OCI-LY7 (cell line): Measurements from ENCODE around the gene ACSL6. TPM values are rescaled to one million over a fixed set of nuclear protein-coding genes. Genes with fewer than 3 reads are reported as not detected.

Source experiments
- BruUV-seq: library from RNA; stranded (reverse); fragments of 400-500 nt; replicated peaks from 2 replicates; lab custom pipeline; 2021; lab: Mats Ljungman, UMichigan
- CTCF ChIA-PET: fragments of 300-600 bp; sonication (Branson Sonifier 250); formaldehyde crosslinking; loops from one replicate; lab custom pipeline; 2022; ENCODE audit warnings: antibody characterized with exemption; ENCODE audit not compliant: unreplicated experiment; lab: Charles Lee
- POLR2A ChIA-PET: fragments of 300-600 bp; sonication (Branson Sonifier 250); formaldehyde crosslinking; loops from one replicate; lab custom pipeline; 2022; ENCODE audit warnings: antibody characterized with exemption; lab: Charles Lee
- DNase-seq: peaks from one replicate; pipeline ENCODE4 v3.0.0-alpha.2; 2015; ENCODE audit warnings: low spot score
- H2AFZ ChIP-seq: fragments of 200-600 bp; sonication (generic), shearing (Covaris generic); 2 replicates; pipeline ENCODE4 v1.6.1; 2014; ENCODE audit warnings: mild to moderate bottlenecking, antibody characterized with exemption, low read length, moderate library complexity
- H3K27ac ChIP-seq: fragments of 200-600 bp; sonication (generic); 2 replicates; pipeline ENCODE4 v1.5.1; 2014; ENCODE audit warnings: mixed run types, low read depth, mild to moderate bottlenecking, moderate library complexity, low read length, inconsistent platforms; ENCODE audit not compliant: poor library complexity, severe bottlenecking
- H3K36me3 ChIP-seq: fragments of 200-600 bp; sonication (generic); 2 replicates; pipeline ENCODE4 v1.6.1; 2014; ENCODE audit warnings: mild to moderate bottlenecking, antibody characterized with exemption, low read length, moderate library complexity, mixed read lengths; ENCODE audit not compliant: insufficient read depth
- H3K4me1 ChIP-seq: fragments of 200-600 bp; sonication (generic); 2 replicates; pipeline ENCODE4 v1.5.1; 2014; ENCODE audit warnings: mild to moderate bottlenecking, low read length; ENCODE audit not compliant: insufficient read depth, poor library complexity, severe bottlenecking
- H3K4me2 ChIP-seq: fragments of 200-600 bp; sonication (generic); 2 replicates; pipeline ENCODE4 v1.6.1; 2014; ENCODE audit warnings: mild to moderate bottlenecking, low read length
- H3K4me3 ChIP-seq: fragments of 200-600 bp; sonication (generic); 2 replicates; pipeline ENCODE4 v1.5.1; 2014; ENCODE audit warnings: mild to moderate bottlenecking, low read depth, low read length; ENCODE audit not compliant: poor library complexity, severe bottlenecking
- H3K79me2 ChIP-seq: fragments of 200-600 bp; sonication (generic); 2 replicates; pipeline ENCODE4 v1.6.1; 2016; ENCODE audit warnings: low read depth, mild to moderate bottlenecking, low read length, moderate library complexity, mixed read lengths; ENCODE audit not compliant: insufficient read depth
- H3K9me2 ChIP-seq: fragments of 200-600 bp; sonication (generic); 2 replicates; pipeline ENCODE4 v1.6.1; 2016; ENCODE audit warnings: mild to moderate bottlenecking, low read length, mixed read lengths; ENCODE audit not compliant: insufficient read depth
- H3K9me3 ChIP-seq: fragments of 200-600 bp; sonication (generic); 2 replicates; pipeline ENCODE4 v1.6.1; 2014; ENCODE audit warnings: mild to moderate bottlenecking, mixed run types, low read length, mixed read lengths
- H4K20me1 ChIP-seq: fragments of 200-600 bp; sonication (generic); 2 replicates; pipeline ENCODE4 v1.6.1; 2014; ENCODE audit warnings: mild to moderate bottlenecking, antibody characterized with exemption, low read length, moderate library complexity, mixed read lengths; ENCODE audit not compliant: insufficient read depth
- CTCF ChIP-seq: fragments of 200-600 bp; sonication (generic); conservative IDR thresholded peaks from 2 replicates; pipeline ENCODE4 v1.5.1; 2014; ENCODE audit warnings: mild to moderate bottlenecking, antibody characterized with exemption, low read length, moderate library complexity, mixed read lengths
- EZH2phosphoT487 ChIP-seq: fragments of 200-600 bp; sonication (generic); IDR thresholded peaks from 2 replicates; pipeline ENCODE4 v1.6.1; 2018; ENCODE audit warnings: low read depth, borderline replicate concordance, mild to moderate bottlenecking, mixed run types, antibody characterized with exemption, low read length, moderate library complexity, mixed read lengths
- intact Hi-C: fragments of 100-400 bp; cut with micrococcal nuclease; formaldehyde crosslinking; loops from one replicate; pipeline ENCODE4 v1.10.0; 2022; ENCODE audit not compliant: unreplicated experiment
- total RNA-seq, 2 experiments: library from RNA; depleted of rRNA in 1 of 2; stranded (reverse); fragments of >200 nt in 1 of 2; shearing (Covaris generic) in 1 of 2; gene quantifications; 2 replicates each; pipeline ENCODE4 v1.2.3, GENCODE V29; 2014 to 2022

Gene ACSL6
- total RNA-seq, 2 experiments from 2014 or later, result not detected

GRCh38 chr5:131984956-131985665 is 26.3 kb downstream of the ACSL6 start:
- Histone ChIP-seq H4K20me1 (no peaks in the 10 kb centered on the region), H2AFZ (no peak overlapping the region), H3K4me3 (no peak overlapping the region), H3K36me3 (no peaks in the 10 kb centered on the region), H3K9me2 (no peaks in the 10 kb centered on the region), H3K79me2 (no peaks in the 10 kb centered on the region), H3K4me2 (no peak overlapping the region), H3K9me3 (no peaks in the 10 kb centered on the region), H3K27ac (no peak overlapping the region), H3K4me1 (no peaks in the 10 kb centered on the region)
- BruUV-seq, result no TSS peak
- ChIA-PET CTCF (no interaction called here), POLR2A (interaction anchor here (1.0 kb wide), 1 partner anchor 11 kb away, joined by 3 read pairs; no protein-coding TSS in a partner anchor)
- DNase-seq, result no peak
- no peak for TF ChIP-seq CTCF
- TF ChIP-seq EZH2phosphoT487, result no peak
- intact Hi-C loops, result no loop called here

DNA sequence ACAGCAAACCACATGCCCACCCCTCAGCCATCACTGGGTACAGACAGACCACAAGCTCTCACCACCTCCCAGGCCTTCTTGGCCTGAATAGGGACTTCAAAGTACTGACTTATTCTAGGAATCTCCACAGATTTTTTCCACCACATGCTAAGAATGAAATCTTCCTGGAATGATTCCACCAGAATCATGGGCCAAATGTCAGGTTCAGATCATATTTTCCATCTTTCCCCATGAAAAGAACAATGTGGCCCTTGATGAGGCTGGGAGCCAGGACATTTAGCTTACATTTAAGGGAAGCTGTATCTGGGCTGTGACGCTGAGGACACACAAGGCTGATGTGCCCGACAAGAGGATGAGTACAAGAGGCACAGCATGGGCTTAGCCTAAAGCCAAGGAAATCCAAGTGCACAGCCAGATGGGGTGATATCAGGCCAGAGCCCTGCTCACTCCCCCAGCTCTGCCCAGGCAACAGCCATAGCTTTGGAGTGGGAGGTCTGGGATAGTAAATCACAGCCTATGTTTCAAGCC is 28.1 kb downstream of the ACSL6 start:
- Histone ChIP-seq H3K79me2 (no peaks in the 10 kb centered on the region), H4K20me1 (no peaks in the 10 kb centered on the region), H3K27ac (no peak overlapping the region), H3K9me3 (no peaks in the 10 kb centered on the region), H2AFZ (no peak overlapping the region), H3K4me3 (no peak overlapping the region), H3K4me2 (no peak overlapping the region), H3K4me1 (no peaks in the 10 kb centered on the region), H3K36me3 (no peaks in the 10 kb centered on the region), H3K9me2 (no peaks in the 10 kb centered on the region)
- ChIA-PET POLR2A (no interaction called here), CTCF (interaction anchor here (0.6 kb wide), 1 partner anchor 224 kb away, joined by 3 read pairs; no protein-coding TSS in a partner anchor)
- no peak for DNase-seq
- no peak for TF ChIP-seq EZH2phosphoT487
- no peak for TF ChIP-seq CTCF
- no TSS peak for BruUV-seq
- intact Hi-C loops, result no loop called here

GRCh38 chr5:131981516-131981915 is 29.9 kb downstream of the ACSL6 start:
- Histone ChIP-seq H3K4me3 (no peak overlapping the region), H3K79me2 (no peaks in the 10 kb centered on the region), H2AFZ (no peak overlapping the region), H3K9me3 (no peaks in the 10 kb centered on the region), H4K20me1 (no peaks in the 10 kb centered on the region), H3K9me2 (no peaks in the 10 kb centered on the region), H3K4me2 (no peak overlapping the region), H3K4me1 (no peaks in the 10 kb centered on the region), H3K36me3 (no peaks in the 10 kb centered on the region), H3K27ac (no peak overlapping the region)
- ChIA-PET POLR2A (no interaction called here), CTCF (no interaction called here)
- no TSS peak for BruUV-seq
- TF ChIP-seq EZH2phosphoT487, result no peak
- TF ChIP-seq CTCF, result no peak
- no peak for DNase-seq
- intact Hi-C loops, result no loop called here
